NCI-H2227 treated with DMSO at 0.1 percent for 48 hours (cell line): ENCODE measurements around the gene CHTOP.
A peak's percentile ranks its signal among the peaks of the same experiment; 100 is the strongest.
"Not testable (repeated sequence)": the region's sequence is repeated elsewhere in the genome, so short reads cannot be mapped to it uniquely, and the experiment has no call there.

Experiments
- DNase-seq: peaks from one replicate; lab custom pipeline; 2025; lab: John Stamatoyannopoulos, UW

Gene CHTOP

DNA sequence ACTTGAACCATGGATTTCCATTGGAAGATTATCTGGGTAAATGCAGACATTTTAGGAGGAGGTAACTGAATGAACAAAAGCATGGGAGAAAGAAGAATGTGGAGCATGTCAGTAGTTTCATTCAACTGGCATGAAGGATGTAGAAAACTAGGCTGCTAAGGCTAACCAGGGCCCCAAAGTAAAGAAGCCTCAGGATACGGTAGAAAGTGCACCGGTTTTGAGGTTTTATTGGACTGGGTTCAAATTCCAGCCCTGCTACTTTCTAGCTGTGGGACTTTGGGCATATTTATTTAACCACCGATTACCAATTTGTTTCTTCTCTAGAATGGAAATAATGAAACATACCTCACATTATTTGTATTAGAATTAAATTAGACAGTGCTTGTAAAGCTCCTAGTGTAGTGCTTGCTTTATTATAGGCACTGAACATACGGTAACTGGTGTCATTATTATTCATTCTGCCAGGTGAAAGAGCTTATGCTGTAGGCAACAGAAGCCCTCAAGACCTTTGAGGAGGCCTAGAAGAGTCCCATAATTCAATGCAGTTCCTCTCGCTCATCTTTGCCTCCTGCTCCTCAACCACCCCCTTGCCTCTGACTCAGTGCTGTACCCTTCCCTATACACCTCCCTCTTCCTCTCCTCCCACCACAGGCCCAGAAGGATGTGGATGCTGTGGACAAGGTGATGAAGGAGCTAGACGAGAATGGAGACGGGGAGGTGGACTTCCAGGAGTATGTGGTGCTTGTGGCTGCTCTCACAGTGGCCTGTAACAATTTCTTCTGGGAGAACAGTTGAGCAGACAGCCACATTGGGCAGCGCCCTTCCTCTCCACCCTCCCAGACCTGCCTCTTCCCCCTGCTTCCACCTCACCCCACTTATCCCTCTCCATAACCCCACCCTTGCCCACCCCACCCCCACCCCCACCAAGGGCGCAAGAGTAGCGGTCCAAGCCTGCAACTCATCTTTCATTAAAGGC lies 2.5 kb upstream of the CHTOP start:
- DNase-seq, result no peak

- DNase-seq, result no peak
These were observed 609 bp upstream of the CHTOP start for GRCh38 chr1:153633161-153633753.

GRCh38 chr1:153635872-153636271 lies 2.0 kb downstream of the CHTOP start:
- DNase-seq, result no peak

GRCh38 chr1:153636312-153636711 lies 2.4 kb downstream of the CHTOP start:
- no peak for DNase-seq

- no peak for DNase-seq
These were observed 4.4 kb downstream of the CHTOP start for GRCh38 chr1:153638261-153638660.

DNA sequence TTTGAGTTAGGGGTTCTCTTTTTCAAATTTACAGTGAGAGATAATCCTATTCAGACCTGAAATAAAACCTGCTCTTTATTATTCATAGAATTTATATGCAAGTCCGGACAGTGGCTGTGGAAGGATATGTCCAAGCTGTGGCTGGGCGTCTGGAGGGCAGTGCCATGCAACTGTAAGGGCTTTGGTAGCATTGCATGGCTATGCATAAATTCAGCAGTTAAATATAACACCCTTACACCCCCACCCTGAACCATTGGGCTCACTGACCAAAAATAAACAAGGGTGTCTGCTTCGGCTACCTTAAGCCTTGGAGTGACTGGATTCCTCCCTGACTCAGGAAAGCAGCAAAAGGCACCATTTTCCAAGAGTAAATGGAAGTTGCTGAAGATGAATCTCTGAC lies 5.4 kb downstream of the CHTOP start:
- no peak for DNase-seq

DNA sequence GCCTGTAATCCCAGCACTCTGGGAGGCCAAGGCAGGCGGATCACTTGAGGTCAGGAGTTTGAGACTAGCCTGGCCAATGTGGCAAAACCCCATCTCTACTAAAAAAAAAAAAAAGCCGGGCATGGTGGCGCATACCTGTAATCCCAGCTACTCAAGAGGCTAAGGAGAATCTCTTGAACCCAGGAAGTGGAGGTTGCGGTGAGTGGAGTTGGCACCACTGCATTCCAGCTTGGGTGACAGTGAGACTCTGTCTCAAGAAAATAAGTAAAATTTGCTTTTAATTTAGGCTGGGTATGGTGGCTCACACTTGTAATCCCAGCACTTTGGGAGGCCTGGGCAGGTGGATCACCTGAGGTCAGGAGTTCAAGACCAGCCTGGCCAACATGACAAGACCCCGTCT lies 6.3 kb downstream of the CHTOP start:
- not testable (repeated sequence) for DNase-seq

DNA sequence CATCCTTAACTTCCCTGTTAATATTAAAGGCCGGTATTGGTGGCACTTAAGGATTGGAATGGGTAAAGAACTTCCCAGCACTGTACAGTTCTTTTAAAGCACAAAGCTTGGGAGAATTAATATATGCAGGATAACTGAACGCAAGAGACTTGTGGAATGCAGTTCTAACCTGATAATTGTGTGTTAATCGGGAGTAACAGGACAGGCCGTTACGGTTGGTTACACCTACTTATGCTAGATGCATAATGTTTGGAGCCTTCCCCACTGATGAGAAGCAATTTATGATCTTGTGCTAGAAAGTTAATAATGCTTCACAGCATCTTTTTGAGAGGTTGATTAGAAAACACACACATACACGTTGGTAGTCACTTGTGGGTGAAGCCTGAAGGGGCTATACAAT lies 7.0 kb downstream of the CHTOP start:
- no peak for DNase-seq

DNA sequence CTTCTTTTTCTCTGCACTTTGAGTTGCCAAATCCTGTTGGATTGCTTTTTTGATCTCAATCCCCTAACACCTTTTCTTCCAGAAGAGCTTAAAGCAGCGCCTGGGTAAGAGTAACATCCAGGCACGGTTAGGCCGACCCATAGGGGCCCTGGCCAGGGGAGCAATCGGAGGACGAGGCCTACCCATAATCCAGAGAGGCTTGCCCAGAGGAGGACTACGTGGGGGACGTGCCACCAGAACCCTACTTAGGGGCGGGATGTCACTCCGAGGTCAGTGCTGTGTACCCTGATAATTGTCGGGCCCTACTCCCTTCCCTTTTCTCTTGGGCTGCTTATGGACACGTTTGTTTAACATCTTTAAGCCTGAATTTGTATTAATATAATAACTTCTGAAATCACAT lies 8.3 kb downstream of the CHTOP start:
- DNase-seq, result no peak

- DNase-seq, result no peak
These were observed 9.2 kb downstream of the CHTOP start for GRCh38 chr1:153643100-153643499.

GRCh38 chr1:153643816-153644215 lies 9.9 kb downstream of the CHTOP start:
- no peak for DNase-seq

- no peak for DNase-seq
These were observed 12.9 kb downstream of the CHTOP start for GRCh38 chr1:153646672-153647345.

DNA sequence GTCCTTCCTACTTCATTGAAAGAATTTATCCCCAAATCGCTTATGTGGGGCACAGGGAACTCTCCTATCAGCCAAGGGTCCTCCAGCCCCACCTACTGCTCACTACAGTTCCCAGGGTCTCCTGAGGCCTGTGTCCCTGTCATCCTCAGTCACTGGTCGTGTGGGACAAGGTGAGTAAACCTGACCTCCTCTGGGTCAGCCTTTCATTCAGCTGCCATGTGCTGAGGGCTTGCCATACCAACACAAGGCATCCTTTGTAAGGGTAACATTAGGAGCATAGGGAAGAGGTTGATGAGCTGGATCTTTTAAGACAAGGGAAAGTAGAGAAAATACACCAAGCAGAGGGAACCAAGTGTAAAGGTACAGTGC lies 13.5 kb downstream of the CHTOP start:
- DNase-seq, result no peak

DNA sequence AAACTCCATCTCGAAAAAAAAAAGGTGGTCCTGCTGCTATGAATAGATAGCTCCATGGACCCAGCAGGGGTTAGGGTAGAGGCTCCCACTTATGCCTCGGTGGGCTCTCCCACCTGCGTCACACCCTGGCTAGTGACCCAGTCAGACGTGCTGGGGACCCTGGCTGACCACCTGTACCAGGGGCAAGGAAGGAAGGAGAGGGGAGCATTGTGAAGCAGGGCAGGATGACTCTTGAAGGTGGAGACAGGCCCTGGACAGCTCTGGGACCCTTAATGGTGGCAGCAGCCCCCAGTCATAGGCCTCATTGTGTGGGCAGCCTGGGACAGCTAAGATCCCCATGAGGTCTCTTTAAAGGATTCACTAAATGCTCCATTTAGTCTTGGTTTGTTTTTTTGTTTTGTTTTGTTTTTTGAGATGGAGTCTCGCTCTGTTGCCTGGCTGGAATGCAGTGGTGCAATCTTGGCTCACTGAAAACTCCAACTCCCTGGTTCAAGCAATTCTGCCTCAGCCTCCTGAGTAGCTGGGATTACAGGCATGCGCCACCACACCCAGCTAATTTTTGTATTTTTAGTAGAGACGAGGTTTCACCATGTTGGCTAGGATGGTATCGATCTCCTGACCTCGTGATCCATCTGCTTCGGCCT lies 14.3 kb downstream of the CHTOP start:
- no peak for DNase-seq

DNA sequence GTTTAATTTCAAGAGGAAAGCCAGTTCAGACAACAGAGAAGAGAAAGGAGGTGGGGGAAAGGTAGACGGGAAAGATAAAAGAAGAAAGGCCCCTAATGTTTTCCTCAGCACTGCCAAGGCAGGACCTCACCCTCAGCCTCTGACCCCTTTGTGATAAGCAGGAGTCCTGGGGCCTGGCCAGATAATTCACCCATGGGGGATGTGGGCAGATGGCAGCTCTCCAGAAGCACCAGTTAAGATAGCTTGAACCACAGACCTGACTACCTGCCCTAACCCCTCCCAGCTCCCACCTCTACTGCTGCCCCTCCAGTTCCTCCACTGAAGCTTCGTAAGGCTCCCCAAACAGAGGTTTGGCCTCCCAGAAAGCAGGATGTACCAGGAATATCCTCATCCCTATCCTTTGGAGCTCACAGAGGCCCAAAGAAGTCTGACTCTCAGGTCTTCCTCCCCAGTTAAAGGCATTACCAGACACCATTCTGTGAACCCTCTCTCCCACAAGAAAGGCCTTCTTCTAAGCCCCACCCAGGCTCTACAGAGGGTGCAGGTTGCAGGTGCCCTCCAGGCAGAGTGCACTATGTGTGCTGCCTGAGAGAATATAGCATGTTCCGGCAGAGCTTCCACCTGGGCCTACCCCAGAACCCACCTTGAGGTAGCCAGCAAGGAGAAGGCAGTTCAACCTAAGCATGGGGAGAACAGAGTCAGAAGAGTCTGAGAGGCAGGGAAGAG lies 15.4 kb downstream of the CHTOP start:
- DNase-seq, result no peak

GRCh38 chr1:153649863-153650235 lies 16.0 kb downstream of the CHTOP start:
- DNase-seq, result no peak

GRCh38 chr1:153651771-153652170 lies 17.9 kb downstream of the CHTOP start:
- DNase-seq, result no peak

GRCh38 chr1:153652805-153653500 lies 19.1 kb downstream of the CHTOP start:
- no peak for DNase-seq

GRCh38 chr1:153655333-153655732 lies 21.5 kb downstream of the CHTOP start:
- DNase-seq, result no peak

DNA sequence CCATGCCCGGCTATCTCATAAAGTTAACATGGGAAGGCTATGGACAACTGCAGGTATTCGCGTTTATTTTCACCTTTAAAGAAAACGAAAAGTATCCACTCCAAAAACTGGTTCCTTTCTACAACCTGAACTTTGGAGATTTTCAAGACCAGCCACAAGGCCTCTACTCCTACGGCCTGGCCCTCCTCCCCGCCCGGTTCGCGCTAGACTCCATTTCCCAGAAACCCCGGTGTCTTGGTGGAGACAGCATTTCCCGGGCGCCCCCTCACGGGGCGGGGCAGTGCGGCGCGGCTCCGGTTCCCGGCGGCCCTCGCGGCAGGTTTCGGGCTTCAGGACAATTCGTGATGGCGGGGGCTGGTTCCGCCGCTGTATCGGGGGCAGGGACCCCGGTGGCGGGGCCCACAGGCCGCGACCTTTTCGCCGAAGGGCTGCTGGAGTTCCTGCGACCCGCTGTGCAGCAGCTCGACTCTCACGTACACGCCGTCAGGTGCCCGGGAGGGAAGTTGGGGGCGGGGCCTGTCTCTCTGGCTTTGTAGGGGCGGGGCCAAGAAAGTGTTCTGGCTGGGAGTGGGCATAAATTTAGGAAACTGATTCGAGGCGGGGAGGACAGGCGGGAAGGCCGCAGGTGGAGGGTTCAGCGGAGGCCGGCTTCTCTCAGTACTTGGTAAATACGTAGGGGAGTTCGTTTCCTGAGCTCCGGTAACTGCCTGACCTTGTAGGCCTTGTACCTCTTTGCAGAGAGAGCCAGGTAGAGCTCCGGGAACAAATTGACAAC lies 24.7 kb downstream of the CHTOP start, which contains the start of gene SNAPIN:
Gene SNAPIN (plus strand): TSS at position 304 of the 775 bp plus-strand sequence. CDS start 41 bp downstream, at position 345.
- peak; percentile 94 for DNase-seq
